GM12892 (cell line): Measurements from ENCODE around the gene MKRN3.

Source experiments
- POLR2A ChIP-seq: IDR thresholded peaks from 2 replicates; pipeline ENCODE4 v1.6.1; 2011; ENCODE audit warnings: low read depth, low read length, control low read depth
- POLR2AphosphoS5 ChIP-seq: IDR thresholded peaks from 2 replicates; pipeline ENCODE4 v1.6.1; 2011; ENCODE audit warnings: low read depth, low read length, control low read depth

DNA sequence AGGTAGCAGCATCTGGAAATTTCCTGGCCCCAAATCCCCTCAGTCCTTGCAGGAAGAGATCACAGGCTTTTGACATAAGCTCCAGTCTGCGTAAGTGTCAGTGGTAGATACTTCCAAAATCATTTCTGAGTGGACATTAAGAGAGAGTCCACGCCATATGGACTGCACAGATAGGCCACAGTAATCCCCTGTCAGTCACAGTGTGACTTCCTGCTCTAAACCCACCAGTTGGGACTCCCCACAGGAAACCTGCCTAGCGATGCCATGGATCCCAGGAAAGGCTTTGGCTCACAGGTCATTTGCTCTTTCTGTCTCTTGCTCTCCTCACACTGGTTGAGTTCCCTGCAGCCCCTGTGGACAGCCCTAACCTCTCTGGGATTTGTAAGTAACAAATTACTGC is 28.8 kb upstream of the MKRN3 start:
- TF ChIP-seq POLR2AphosphoS5 (no peak), POLR2A (no peak)
